Measurements from ENCODE around the gene KANSL1.
"Not testable (repeated sequence)": the region's sequence is repeated elsewhere in the genome, so short reads cannot be mapped to it uniquely, and the experiment has no call there.

Gene KANSL1

GRCh38 chr17:46192189-46192438 is 1.1 kb downstream of the KANSL1 start:
- H3K4me1 ChIP-seq (ENCODE audit: insufficient read depth, poor library complexity, severe bottlenecking), result peaks cover 29% of the 10 kb centered on the region
- H3K36me3 ChIP-seq (ENCODE audit: low read depth), result peaks cover 11% of the 10 kb centered on the region
- no peaks in the 10 kb centered on the region for H3K27me3 ChIP-seq (ENCODE audit: insufficient read depth, poor library complexity, severe bottlenecking)
- ATAC-seq (ENCODE audit: low read depth), result no peak
- no peaks in the 10 kb centered on the region for H3K9me3 ChIP-seq (ENCODE audit: severe bottlenecking)
- no peak for DNase-seq (ENCODE audit: low spot score)
- peak overlapping the region; percentile 60 for H3K4me3 ChIP-seq (ENCODE audit: severe bottlenecking)
- TF ChIP-seq CTCF (IDR thresholded peaks at IDR 0.05; ENCODE audit: poor library complexity, severe bottlenecking), result no peak
- peak overlapping the region; percentile 96 for H3K27ac ChIP-seq (ENCODE audit: poor library complexity, severe bottlenecking)

GRCh38 chr17:46191322-46192188 is 1.7 kb downstream of the KANSL1 start:
- Histone ChIP-seq H3K27me3 (ENCODE audit: insufficient read depth, poor library complexity, severe bottlenecking) (no peaks in the 10 kb centered on the region), H3K4me3 (ENCODE audit: severe bottlenecking) (peak overlapping the region; percentile 60), H3K27ac (ENCODE audit: poor library complexity, severe bottlenecking) (peak overlapping the region; percentile 96), H3K36me3 (ENCODE audit: low read depth) (peaks cover 11% of the 10 kb centered on the region), H3K9me3 (ENCODE audit: severe bottlenecking) (no peaks in the 10 kb centered on the region), H3K4me1 (ENCODE audit: insufficient read depth, poor library complexity, severe bottlenecking) (peaks cover 30% of the 10 kb centered on the region)
- TF ChIP-seq CTCF (IDR thresholded peaks at IDR 0.05; ENCODE audit: poor library complexity, severe bottlenecking), result no peak
- no peak for DNase-seq (ENCODE audit: low spot score)
- ATAC-seq (ENCODE audit: low read depth), result no peak

- TF ChIP-seq CTCF (IDR thresholded peaks at IDR 0.05; ENCODE audit: poor library complexity, severe bottlenecking), result no peak
- Histone ChIP-seq H3K4me3 (ENCODE audit: severe bottlenecking) (peak overlapping the region; percentile 60), H3K36me3 (ENCODE audit: low read depth) (peaks cover 11% of the 10 kb centered on the region), H3K9me3 (ENCODE audit: severe bottlenecking) (no peaks in the 10 kb centered on the region), H3K4me1 (ENCODE audit: insufficient read depth, poor library complexity, severe bottlenecking) (peaks cover 30% of the 10 kb centered on the region), H3K27ac (ENCODE audit: poor library complexity, severe bottlenecking) (peak overlapping the region; percentile 5), H3K27me3 (ENCODE audit: insufficient read depth, poor library complexity, severe bottlenecking) (no peaks in the 10 kb centered on the region)
- DNase-seq (ENCODE audit: low spot score), result no peak
- ATAC-seq (ENCODE audit: low read depth), result no peak
These were observed 2.5 kb downstream of the KANSL1 start for GRCh38 chr17:46190763-46191162.

GRCh38 chr17:46186827-46187235 is 6.4 kb downstream of the KANSL1 start:
- H3K4me1 ChIP-seq (ENCODE audit: insufficient read depth, poor library complexity, severe bottlenecking), result peaks cover 24% of the 10 kb centered on the region
- ATAC-seq (ENCODE audit: low read depth), result peak; percentile 48
- not testable (repeated sequence) for H3K4me3 ChIP-seq (ENCODE audit: severe bottlenecking); H3K9me3 ChIP-seq (ENCODE audit: severe bottlenecking); H3K27ac ChIP-seq (ENCODE audit: poor library complexity, severe bottlenecking); DNase-seq (ENCODE audit: low spot score); H3K27me3 ChIP-seq (ENCODE audit: insufficient read depth, poor library complexity, severe bottlenecking)
- peaks cover 11% of the 10 kb centered on the region for H3K36me3 ChIP-seq (ENCODE audit: low read depth)
- peak; percentile 46 for TF ChIP-seq CTCF (IDR thresholded peaks at IDR 0.05; ENCODE audit: poor library complexity, severe bottlenecking)

GRCh38 chr17:46184696-46185095 is 8.5 kb downstream of the KANSL1 start:
- ATAC-seq (ENCODE audit: low read depth) (no peak), DNase-seq (ENCODE audit: low spot score) (no peak)
- Histone ChIP-seq H3K27ac (ENCODE audit: poor library complexity, severe bottlenecking) (no peak overlapping the region), H3K4me3 (ENCODE audit: severe bottlenecking) (no peak overlapping the region), H3K36me3 (ENCODE audit: low read depth) (peaks cover 11% of the 10 kb centered on the region), H3K9me3 (ENCODE audit: severe bottlenecking) (no peaks in the 10 kb centered on the region), H3K4me1 (ENCODE audit: insufficient read depth, poor library complexity, severe bottlenecking) (peaks cover 8% of the 10 kb centered on the region), H3K27me3 (ENCODE audit: insufficient read depth, poor library complexity, severe bottlenecking) (no peaks in the 10 kb centered on the region)
- TF ChIP-seq CTCF (IDR thresholded peaks at IDR 0.05; ENCODE audit: poor library complexity, severe bottlenecking), result no peak

GRCh38 chr17:46183383-46183782 is 9.8 kb downstream of the KANSL1 start:
- H3K4me1 ChIP-seq (ENCODE audit: insufficient read depth, poor library complexity, severe bottlenecking), result peaks cover 22% of the 10 kb centered on the region
- H3K9me3 ChIP-seq (ENCODE audit: severe bottlenecking); H3K4me3 ChIP-seq (ENCODE audit: severe bottlenecking); DNase-seq (ENCODE audit: low spot score); H3K27ac ChIP-seq (ENCODE audit: poor library complexity, severe bottlenecking); H3K27me3 ChIP-seq (ENCODE audit: insufficient read depth, poor library complexity, severe bottlenecking); ATAC-seq (ENCODE audit: low read depth): not testable (repeated sequence)
- peaks cover 11% of the 10 kb centered on the region for H3K36me3 ChIP-seq (ENCODE audit: low read depth)

Data from RWPE2 (cell line).